B cell (primary cell): ENCODE measurements around the gene FMNL2. TPM values are rescaled to one million over a fixed set of nuclear protein-coding genes. Genes with fewer than 3 reads are reported as not detected.

ENCODE experiments used
- ATAC-seq: fragments of 200-7000 bp; cut with Tn5 transposase; one replicate; pipeline ENCODE4 v1.10.0; 2021; ENCODE audit warnings: low read depth, mild to moderate bottlenecking, moderate number of reproducible peaks, moderate library complexity
- CTCF ChIA-PET: fragments of 350-600 bp; sonication (Branson Sonifier 250); formaldehyde crosslinking; loops from one replicate; lab custom pipeline; 2021; ENCODE audit warnings: antibody characterized with exemption, inconsistent platforms; lab: Charles Lee
- POLR2A ChIA-PET: fragments of 350-600 bp; sonication (Branson Sonifier 250); formaldehyde crosslinking; loops from one replicate; lab custom pipeline; 2021; ENCODE audit warnings: antibody characterized with exemption; lab: Charles Lee
- DNase-seq: peaks from one replicate; pipeline ENCODE4 v3.0.0; 2013
- H2AFZ ChIP-seq: 2 replicates; pipeline ENCODE4 v1.6.1; 2012; ENCODE audit warnings: mild to moderate bottlenecking, low read depth, low read length; ENCODE audit not compliant: insufficient read depth, poor library complexity, severe bottlenecking
- H3K27ac ChIP-seq, 2 donors: 1 replicate in 1 of 2; 2 replicates in 1 of 2; pipeline ENCODE4 v1.5.1; 2012 to 2013; ENCODE audit warnings: low read length in 2 of 2, mild to moderate bottlenecking in 2 of 2, moderate library complexity in 1 of 2
- H3K27me3 ChIP-seq, 4 experiments: fragments of 200-600 bp in 1 of 4; sonication (generic) in 1 of 4; replicated peaks in 1 of 4; 1 replicate in 2 of 4; 2 replicates in 2 of 4; pipeline versions ENCODE4 v1.6.1 to v1.7.0; 2013 to 2016; ENCODE audit warnings: low read length in 3 of 4, mild to moderate bottlenecking in 2 of 4, mixed read lengths in 1 of 4, moderate library complexity in 1 of 4; ENCODE audit not compliant: insufficient read depth in 4 of 4, control insufficient read depth in 3 of 4; ENCODE audit errors: control extremely low read depth in 1 of 4
- H3K36me3 ChIP-seq, 2 experiments: replicated peaks in 1 of 2; 1 replicate in 1 of 2; 2 replicates in 1 of 2; pipeline versions ENCODE4 v1.6.1 to v1.7.1; 2013; ENCODE audit warnings: low read length in 1 of 2; ENCODE audit not compliant: insufficient read depth in 2 of 2, control insufficient read depth in 1 of 2; ENCODE audit errors: control extremely low read depth in 1 of 2, extremely low read depth in 1 of 2
- H3K4me1 ChIP-seq, 2 donors: fragments of 200-600 bp in 1 of 2; sonication (generic) in 1 of 2; 1 replicate in 1 of 2; 2 replicates in 1 of 2; pipeline versions ENCODE4 v1.5.1 to v1.6.1; 2013 to 2017; ENCODE audit warnings: low read length in 2 of 2; ENCODE audit not compliant: control insufficient read depth in 2 of 2, insufficient read depth in 2 of 2
- H3K4me2 ChIP-seq: replicated peaks from 2 replicates; pipeline ENCODE3; 2012; ENCODE audit warnings: mild to moderate bottlenecking, low read depth, low read length; ENCODE audit not compliant: poor library complexity, severe bottlenecking
- H3K4me3 ChIP-seq, 5 experiments: fragments of 200-600 bp in 1 of 5; sonication (generic) in 1 of 5; 1 replicate in 3 of 5; 2 replicates in 2 of 5; pipeline versions ENCODE4 v1.5.1 to v1.7.0; 2011 to 2016; ENCODE audit warnings: low read length in 4 of 5, mild to moderate bottlenecking in 4 of 5, low read depth in 2 of 5, control low read depth in 1 of 5, moderate library complexity in 1 of 5; ENCODE audit not compliant: insufficient read depth in 1 of 5; ENCODE audit errors: control extremely low read depth in 1 of 5, extremely low read depth in 1 of 5
- H3K79me2 ChIP-seq: fragments of 200-600 bp; sonication (generic); one replicate; pipeline ENCODE4 v1.6.0; 2016; ENCODE audit warnings: low read length; ENCODE audit not compliant: control insufficient read depth, insufficient read depth
- H3K9ac ChIP-seq: fragments of 200-600 bp; sonication (generic); 2 replicates; pipeline ENCODE4 v1.6.1; 2017; ENCODE audit warnings: mild to moderate bottlenecking, low read length, moderate library complexity
- H3K9me3 ChIP-seq, 3 donors: one replicate each; pipeline versions ENCODE4 v1.6.1 to v1.7.1; 2013; ENCODE audit warnings: low read length in 2 of 3; ENCODE audit not compliant: control insufficient read depth in 2 of 3, insufficient read depth in 1 of 3; ENCODE audit errors: control extremely low read depth in 1 of 3
- H4K20me1 ChIP-seq: 2 replicates; pipeline ENCODE4 v1.6.0; 2012; ENCODE audit warnings: mild to moderate bottlenecking, low read length; ENCODE audit not compliant: insufficient read depth, control insufficient read depth, poor library complexity, severe bottlenecking
- H3K27ac Mint-ChIP-seq: one replicate; pipeline ENCODE4 v1.8.0; 2021; ENCODE audit warnings: mixed read lengths
- H3K27me3 Mint-ChIP-seq: one replicate; pipeline ENCODE4 v1.8.0; 2021; ENCODE audit warnings: mixed read lengths
- H3K4me1 Mint-ChIP-seq: one replicate; pipeline ENCODE4 v1.8.0; 2021; ENCODE audit warnings: mixed read lengths
- H3K4me3 Mint-ChIP-seq: one replicate; pipeline ENCODE4 v1.8.0; 2021; ENCODE audit warnings: mixed read lengths
- H3K9me3 Mint-ChIP-seq: one replicate; pipeline ENCODE4 v1.8.0; 2022; ENCODE audit warnings: mixed read lengths; ENCODE audit not compliant: insufficient read depth
- EZH2 ChIP-seq: IDR thresholded peaks from 2 replicates; pipeline ENCODE4 v1.6.1; 2012; ENCODE audit warnings: borderline replicate concordance, low read depth, mild to moderate bottlenecking, moderate library complexity, low read length; ENCODE audit not compliant: insufficient read depth, poor library complexity, severe bottlenecking
- WGBS: methylation state at CpG from one replicate; pipeline ENCODE4 v1.1.5; 2013; ENCODE audit warnings: missing lambda C conversion rate; ENCODE audit not compliant: insufficient coverage; 5-methylcytosine and 5-hydroxymethylcytosine counted together
- intact Hi-C: fragments of 100-400 bp; cut with micrococcal nuclease; formaldehyde crosslinking; loops from one replicate; pipeline ENCODE4 v1.10.0; 2022
- polyA plus RNA-seq: library from polyadenylated mRNA; depleted of rRNA; stranded (reverse); fragments of >200 nt; gene quantifications from 2 replicates; pipeline ENCODE4 v1.2.3, GENCODE V29; 2012
- total RNA-seq, 2 donors: library from RNA; stranded (reverse); fragments of 120-200 nt in 1 of 2; gene quantifications; 1 replicate in 1 of 2; 2 replicates in 1 of 2; pipeline versions ENCODE4 v1.2.3 to v1.2.4, GENCODE V29; 2013 to 2022
- TF ChIP-seq, protein P1 (sequence below): fragments of 200-600 bp; IDR thresholded peaks from one replicate; pipeline ENCODE4 v1.8.0; 2022; ENCODE audit warnings: antibody characterized with exemption, mild to moderate bottlenecking

FMNL2 gene
- total and polyA plus RNA-seq, 2 donors (not counting 1 experiment from before 2014, with no cell fraction given), result 0.73 to 8.8 TPM

- Histone ChIP-seq H2AFZ (no peak overlapping the region), H3K27me3 (peaks cover 0 to 4% (median 0%) of the 10 kb centered on the region in 4 experiments), H3K4me3 (no peak overlapping the region), H3K4me2 (no peak overlapping the region), H3K36me3 (no peaks in the 10 kb centered on the region), H3K4me1 (no peaks in the 10 kb centered on the region), H3K27ac (no peak overlapping the region), H3K79me2 (no peaks in the 10 kb centered on the region), H4K20me1 (no peaks in the 10 kb centered on the region), H3K9me3 (no peaks in the 10 kb centered on the region), H3K9ac (no peak overlapping the region)
- no peak for ATAC-seq
- POLR2A ChIA-PET, result no interaction called here
- DNase-seq, result no peak
- CTCF ChIA-PET, result interaction anchor here (1.6 to 2.5 kb wide), 2 partner anchors 9 to 13 kb away, joined by 3 to 8 read pairs; no protein-coding TSS in a partner anchor
- Mint-ChIP-seq H3K27ac (no peak overlapping the region), H3K4me3 (no peak overlapping the region), H3K4me1 (peaks cover 16% of the 10 kb centered on the region), H3K27me3 (peaks cover 7% of the 10 kb centered on the region), H3K9me3 (no peaks in the 10 kb centered on the region)
- intact Hi-C loops, result no loop called here
- no CpG with 5 or more reads among the region's 2 CpGs for WGBS
- TF ChIP-seq, protein P1, sequence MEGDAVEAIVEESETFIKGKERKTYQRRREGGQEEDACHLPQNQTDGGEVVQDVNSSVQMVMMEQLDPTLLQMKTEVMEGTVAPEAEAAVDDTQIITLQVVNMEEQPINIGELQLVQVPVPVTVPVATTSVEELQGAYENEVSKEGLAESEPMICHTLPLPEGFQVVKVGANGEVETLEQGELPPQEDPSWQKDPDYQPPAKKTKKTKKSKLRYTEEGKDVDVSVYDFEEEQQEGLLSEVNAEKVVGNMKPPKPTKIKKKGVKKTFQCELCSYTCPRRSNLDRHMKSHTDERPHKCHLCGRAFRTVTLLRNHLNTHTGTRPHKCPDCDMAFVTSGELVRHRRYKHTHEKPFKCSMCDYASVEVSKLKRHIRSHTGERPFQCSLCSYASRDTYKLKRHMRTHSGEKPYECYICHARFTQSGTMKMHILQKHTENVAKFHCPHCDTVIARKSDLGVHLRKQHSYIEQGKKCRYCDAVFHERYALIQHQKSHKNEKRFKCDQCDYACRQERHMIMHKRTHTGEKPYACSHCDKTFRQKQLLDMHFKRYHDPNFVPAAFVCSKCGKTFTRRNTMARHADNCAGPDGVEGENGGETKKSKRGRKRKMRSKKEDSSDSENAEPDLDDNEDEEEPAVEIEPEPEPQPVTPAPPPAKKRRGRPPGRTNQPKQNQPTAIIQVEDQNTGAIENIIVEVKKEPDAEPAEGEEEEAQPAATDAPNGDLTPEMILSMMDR, result no peak
- no peak for TF ChIP-seq EZH2
Observed at GRCh38 chr2:152419944-152420343, 85.0 kb downstream of the FMNL2 start.

DNA sequence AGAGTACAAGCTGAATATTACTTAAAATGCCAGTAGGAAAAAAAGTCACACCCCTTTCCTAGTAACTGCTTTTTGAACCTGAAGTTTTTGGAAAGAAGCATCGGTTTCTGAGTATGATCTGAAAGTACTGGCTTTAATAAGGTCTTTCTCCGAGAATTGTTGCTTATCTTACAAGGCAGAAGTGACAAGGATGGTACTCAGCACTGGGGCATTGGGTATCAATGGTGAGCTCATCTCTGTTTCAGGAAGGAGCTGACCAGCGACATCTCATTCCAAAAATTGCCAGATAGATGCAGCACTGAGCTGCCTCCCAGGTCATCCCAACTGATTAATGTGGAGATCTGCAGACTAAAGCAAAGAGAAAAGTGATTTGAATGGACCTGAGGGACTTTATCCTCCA lies 85.4 kb downstream of the FMNL2 start:
- Histone ChIP-seq H3K36me3 (no peaks in the 10 kb centered on the region), H3K27ac (no peak overlapping the region), H3K9me3 (no peaks in the 10 kb centered on the region), H3K4me1 (no peaks in the 10 kb centered on the region), H4K20me1 (no peaks in the 10 kb centered on the region), H2AFZ (no peak overlapping the region), H3K79me2 (no peaks in the 10 kb centered on the region), H3K27me3 (peaks cover 0 to 4% (median 0%) of the 10 kb centered on the region in 4 experiments), H3K9ac (no peak overlapping the region), H3K4me2 (peak overlapping the region; percentile 20), H3K4me3 (no peak overlapping the region)
- DNase-seq, result no peak
- ChIA-PET POLR2A (no interaction called here), CTCF (interaction anchor here (1.6 to 2.5 kb wide), 2 partner anchors 10 to 14 kb away, joined by 3 to 8 read pairs; no protein-coding TSS in a partner anchor)
- 93% methylated on average over 3 of the region's 3 CpGs for WGBS
- H3K27me3 Mint-ChIP-seq, result peaks cover 7% of the 10 kb centered on the region
- H3K27ac Mint-ChIP-seq, result no peak overlapping the region
- intact Hi-C loops, result no loop called here
- peaks cover 16% of the 10 kb centered on the region for H3K4me1 Mint-ChIP-seq
- TF ChIP-seq, protein P1, result no peak
- TF ChIP-seq EZH2, result no peak
- peak overlapping the region; percentile 35 for H3K4me3 Mint-ChIP-seq
- H3K9me3 Mint-ChIP-seq, result no peaks in the 10 kb centered on the region
- no peak for ATAC-seq
